Kidney epithelial cell (primary cell): ENCODE measurements around the gene PPM1L. TPM values are rescaled to one million over a fixed set of nuclear protein-coding genes. Genes with fewer than 3 reads are reported as not detected.

Experiments
- DNase-seq: peaks from one replicate; pipeline ENCODE4 v3.0.0-alpha.2; 2010; ENCODE audit warnings: low read depth
- H3K27me3 ChIP-seq: 2 replicates; pipeline ENCODE4 v1.6.0; 2011; ENCODE audit warnings: low read length; ENCODE audit not compliant: control insufficient read depth, insufficient read depth
- H3K36me3 ChIP-seq: 2 replicates; pipeline ENCODE4 v1.5.1; 2011; ENCODE audit warnings: low read length; ENCODE audit not compliant: control insufficient read depth, insufficient read depth
- H3K4me3 ChIP-seq: 2 replicates; pipeline ENCODE4 v1.5.1; 2011; ENCODE audit warnings: low read depth, mild to moderate bottlenecking, control low read depth, low read length
- total RNA-seq: library from RNA; depleted of rRNA; stranded (reverse); fragments of >200 nt; gene quantifications from 2 replicates; pipeline ENCODE4 v1.2.3, GENCODE V29; 2015
- TF ChIP-seq, protein P1 (sequence below): IDR thresholded peaks from 2 replicates; pipeline ENCODE4 v1.5.1; 2011; ENCODE audit warnings: mild to moderate bottlenecking, moderate library complexity, low read length, control low read depth, inconsistent platforms; ENCODE audit not compliant: insufficient read depth, poor library complexity, severe bottlenecking

Gene PPM1L
- total RNA-seq, 1 donor from 2014 or later: 11.1 TPM

DNA sequence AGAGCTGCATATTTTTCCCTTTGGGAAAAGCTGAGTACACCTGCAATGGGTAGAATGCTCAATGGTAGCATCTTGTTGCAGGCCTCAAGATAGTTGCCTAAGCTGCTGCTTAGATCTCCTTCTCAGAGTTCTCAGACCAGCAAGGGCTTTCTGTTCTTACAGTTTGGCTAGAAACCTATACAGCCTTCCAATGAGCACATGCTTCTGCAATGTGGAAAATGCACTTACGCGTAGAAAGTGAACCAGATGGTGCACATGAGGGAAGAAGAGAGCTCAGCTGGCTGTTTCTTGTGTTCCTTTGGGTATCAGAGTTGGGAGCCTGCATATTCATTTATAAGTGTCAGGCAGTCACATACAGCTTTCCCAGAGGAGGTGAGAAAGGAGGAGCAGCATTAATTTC, 212.7 kb downstream of the PPM1L start:
- DNase-seq: no peak
- H3K27me3 ChIP-seq: no peaks in the 10 kb centered on the region
- H3K36me3 ChIP-seq: no peaks in the 10 kb centered on the region
- TF ChIP-seq, protein P1, sequence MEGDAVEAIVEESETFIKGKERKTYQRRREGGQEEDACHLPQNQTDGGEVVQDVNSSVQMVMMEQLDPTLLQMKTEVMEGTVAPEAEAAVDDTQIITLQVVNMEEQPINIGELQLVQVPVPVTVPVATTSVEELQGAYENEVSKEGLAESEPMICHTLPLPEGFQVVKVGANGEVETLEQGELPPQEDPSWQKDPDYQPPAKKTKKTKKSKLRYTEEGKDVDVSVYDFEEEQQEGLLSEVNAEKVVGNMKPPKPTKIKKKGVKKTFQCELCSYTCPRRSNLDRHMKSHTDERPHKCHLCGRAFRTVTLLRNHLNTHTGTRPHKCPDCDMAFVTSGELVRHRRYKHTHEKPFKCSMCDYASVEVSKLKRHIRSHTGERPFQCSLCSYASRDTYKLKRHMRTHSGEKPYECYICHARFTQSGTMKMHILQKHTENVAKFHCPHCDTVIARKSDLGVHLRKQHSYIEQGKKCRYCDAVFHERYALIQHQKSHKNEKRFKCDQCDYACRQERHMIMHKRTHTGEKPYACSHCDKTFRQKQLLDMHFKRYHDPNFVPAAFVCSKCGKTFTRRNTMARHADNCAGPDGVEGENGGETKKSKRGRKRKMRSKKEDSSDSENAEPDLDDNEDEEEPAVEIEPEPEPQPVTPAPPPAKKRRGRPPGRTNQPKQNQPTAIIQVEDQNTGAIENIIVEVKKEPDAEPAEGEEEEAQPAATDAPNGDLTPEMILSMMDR: no peak
- no peak overlapping the region for H3K4me3 ChIP-seq

DNA sequence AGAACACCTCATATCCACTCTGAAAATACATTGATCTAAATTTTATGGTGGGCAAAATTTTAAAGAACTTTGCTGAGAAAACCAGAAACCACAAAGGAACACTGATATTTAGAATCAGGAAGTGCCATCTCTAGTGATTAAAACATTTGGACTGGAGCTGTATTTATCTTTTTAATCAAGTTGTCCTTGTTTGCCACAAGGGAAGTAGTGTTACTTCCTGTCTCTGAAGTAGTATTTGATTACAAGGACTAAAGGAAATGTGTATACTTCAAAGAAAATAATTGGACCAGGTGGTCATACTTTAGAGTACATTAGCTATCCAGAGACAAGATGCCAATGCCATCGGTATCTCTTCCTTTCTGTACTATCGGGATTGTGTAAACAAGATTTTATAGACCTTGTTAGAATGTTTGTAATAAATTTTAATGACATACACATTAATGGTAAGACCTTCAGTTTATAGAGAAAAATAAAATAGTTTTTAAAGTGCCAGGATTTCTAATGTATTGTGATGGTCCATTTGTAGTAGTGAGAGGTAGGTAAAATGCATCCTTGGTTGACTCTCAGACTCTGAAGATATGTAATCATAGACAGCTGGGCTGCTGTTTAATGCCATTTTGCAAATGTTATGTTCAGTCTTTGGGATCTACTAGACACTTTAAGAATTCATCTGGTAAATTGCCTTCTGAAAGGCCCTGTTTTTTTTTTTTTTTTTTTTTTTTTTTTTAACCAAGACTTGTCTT, 217.2 kb downstream of the PPM1L start:
- no peaks in the 10 kb centered on the region for H3K27me3 ChIP-seq
- no peak overlapping the region for H3K4me3 ChIP-seq
- no peaks in the 10 kb centered on the region for H3K36me3 ChIP-seq
- no peak for DNase-seq
- TF ChIP-seq, protein P1: no peak

DNA sequence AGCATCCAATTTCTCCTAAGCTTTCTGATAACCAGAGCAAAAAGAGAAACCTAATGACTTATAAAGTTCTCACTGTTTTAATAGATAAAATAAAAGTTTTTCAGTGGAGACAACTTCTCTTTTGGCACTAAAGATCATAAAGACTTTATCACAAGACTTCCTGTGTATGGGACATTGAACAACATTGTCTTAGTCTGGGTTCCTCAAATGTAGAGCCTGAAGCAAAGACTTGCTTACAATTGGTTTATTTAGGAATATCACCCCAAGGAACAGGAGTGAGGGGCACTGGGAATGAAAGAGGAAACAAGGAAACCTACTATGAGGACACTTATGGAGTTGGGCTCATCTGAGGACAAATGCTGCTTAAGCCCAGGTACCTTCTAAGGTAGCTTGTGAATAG, 221.7 kb downstream of the PPM1L start:
- H3K27me3 ChIP-seq: no peaks in the 10 kb centered on the region
- no peak overlapping the region for H3K4me3 ChIP-seq
- no peak for DNase-seq
- TF ChIP-seq, protein P1: no peak
- no peaks in the 10 kb centered on the region for H3K36me3 ChIP-seq

DNA sequence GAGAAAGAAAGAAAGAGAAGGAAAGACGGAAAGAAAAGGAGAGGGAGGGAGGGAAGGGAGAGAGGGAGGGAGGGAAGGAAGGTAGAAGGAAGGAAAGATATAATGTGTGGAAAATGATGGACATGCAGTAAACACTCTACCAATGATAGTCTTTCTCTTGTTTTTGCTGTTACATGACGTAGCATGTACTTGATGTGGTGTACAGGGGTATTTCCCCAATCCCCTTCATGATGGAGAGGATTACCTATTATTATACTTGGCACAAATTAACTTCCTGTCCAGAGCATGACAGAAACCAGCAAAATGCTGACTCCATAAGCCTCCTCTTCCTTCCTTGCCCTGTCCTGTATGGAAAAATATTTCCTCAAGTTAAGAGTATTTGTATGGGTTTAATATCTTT, 224.7 kb downstream of the PPM1L start:
- DNase-seq: no peak
- TF ChIP-seq, protein P1: no peak
- Histone ChIP-seq H3K27me3 (no peaks in the 10 kb centered on the region), H3K4me3 (no peak overlapping the region), H3K36me3 (no peaks in the 10 kb centered on the region)

DNA sequence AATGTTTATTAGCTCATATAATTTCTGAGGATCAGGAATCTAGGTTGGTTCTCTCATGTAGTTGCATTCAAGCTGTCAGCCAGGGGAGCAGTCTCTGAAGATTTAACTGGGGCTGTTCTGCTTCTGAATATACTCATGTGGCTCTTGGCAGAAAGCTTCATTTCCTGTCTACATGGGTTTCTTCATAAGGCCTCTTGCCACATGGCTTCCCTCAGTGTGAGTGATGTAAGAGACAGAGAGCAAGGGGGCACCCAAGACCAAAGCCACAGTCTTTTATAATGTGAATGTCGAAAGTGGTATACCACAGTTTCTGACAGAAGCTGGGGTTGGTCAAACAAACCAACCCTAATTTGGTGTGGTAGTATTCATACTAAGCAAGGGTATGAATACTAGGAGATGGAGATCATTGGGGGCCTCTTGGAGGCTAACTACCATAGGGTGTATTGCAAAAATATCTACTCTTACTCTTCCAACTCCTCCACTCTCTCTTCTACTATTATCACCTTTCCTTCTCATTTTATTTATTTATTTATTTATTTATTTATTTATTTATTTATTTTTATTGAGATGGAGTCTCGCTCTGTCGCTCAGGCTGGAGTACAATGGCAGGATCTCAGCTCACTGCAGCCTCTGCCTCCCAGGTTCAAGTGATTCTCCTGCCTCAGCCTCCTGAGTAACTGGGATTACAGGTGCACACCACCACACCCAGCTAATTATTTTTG, 225.3 kb downstream of the PPM1L start:
- no peaks in the 10 kb centered on the region for H3K36me3 ChIP-seq
- TF ChIP-seq, protein P1: no peak
- no peaks in the 10 kb centered on the region for H3K27me3 ChIP-seq
- no peak overlapping the region for H3K4me3 ChIP-seq
- DNase-seq: no peak
